Measurements from ENCODE around the gene YTHDC1. TPM values are rescaled to one million over a fixed set of nuclear protein-coding genes. Genes with fewer than 3 reads are reported as not detected.

The YTHDC1 gene
- total RNA-seq, 2 donors from 2014 or later, result 62.2 to 67.6 TPM

- Histone ChIP-seq H3K9ac (ENCODE audit: low read depth in 2 of 2, low read length in 2 of 2) (no peak overlapping the region), H3K27ac (no peak overlapping the region), H3K36me3 (peaks cover 6% of the 10 kb centered on the region), H3K4me3 (no peak overlapping the region), H3K27me3 (no peaks in the 10 kb centered on the region), H3K4me1 (no peaks in the 10 kb centered on the region), H3K9me3 (no peaks in the 10 kb centered on the region)
- no peak for TF ChIP-seq CTCF (IDR thresholded peaks at IDR 0.05)
- no peak for DNase-seq
- intact Hi-C loops (cut with DNase I), result no loop called here
Observed at GRCh38 chr4:68337004-68337403, 12.9 kb downstream of the YTHDC1 start.

- no peaks in the 10 kb centered on the region for H3K4me1 ChIP-seq
- DNase-seq, result no peak
- TF ChIP-seq CTCF (IDR thresholded peaks at IDR 0.05), result no peak
- intact Hi-C loops (cut with DNase I), result no loop called here
- no peak overlapping the region for H3K9ac ChIP-seq (ENCODE audit: low read depth in 2 of 2, low read length in 2 of 2)
- H3K27ac ChIP-seq, result no peak overlapping the region
- H3K27me3 ChIP-seq, result no peaks in the 10 kb centered on the region
- H3K4me3 ChIP-seq, result no peak overlapping the region
- no peaks in the 10 kb centered on the region for H3K9me3 ChIP-seq
- H3K36me3 ChIP-seq, result peaks cover 6% of the 10 kb centered on the region
Observed at GRCh38 chr4:68336530-68336929, 13.4 kb downstream of the YTHDC1 start.

GRCh38 chr4:68326141-68326540 is 23.7 kb downstream of the YTHDC1 start:
- no peaks in the 10 kb centered on the region for H3K9me3 ChIP-seq
- intact Hi-C loops (cut with DNase I), result no loop called here
- no peak overlapping the region for H3K9ac ChIP-seq (ENCODE audit: low read depth in 2 of 2, low read length in 2 of 2)
- no peak overlapping the region for H3K4me3 ChIP-seq
- no peaks in the 10 kb centered on the region for H3K27me3 ChIP-seq
- no peaks in the 10 kb centered on the region for H3K4me1 ChIP-seq
- no peak overlapping the region for H3K27ac ChIP-seq
- H3K36me3 ChIP-seq, result peaks cover 4% of the 10 kb centered on the region
- no peak for DNase-seq
- no peak for TF ChIP-seq CTCF (IDR thresholded peaks at IDR 0.05)

- no peak for TF ChIP-seq CTCF (IDR thresholded peaks at IDR 0.05)
- H3K27me3 ChIP-seq, result no peaks in the 10 kb centered on the region
- DNase-seq, result no peak
- no peaks in the 10 kb centered on the region for H3K4me1 ChIP-seq
- intact Hi-C loops (cut with DNase I), result no loop called here
- H3K4me3 ChIP-seq, result no peak overlapping the region
- no peaks in the 10 kb centered on the region for H3K9me3 ChIP-seq
- no peak overlapping the region for H3K9ac ChIP-seq (ENCODE audit: low read depth in 2 of 2, low read length in 2 of 2)
- no peak overlapping the region for H3K27ac ChIP-seq
- peaks cover 4% of the 10 kb centered on the region for H3K36me3 ChIP-seq
Observed at GRCh38 chr4:68324519-68325262, 25.2 kb downstream of the YTHDC1 start.

GRCh38 chr4:68319040-68319439 is 30.9 kb downstream of the YTHDC1 start:
- intact Hi-C loops (cut with DNase I), result no loop called here
- H3K36me3 ChIP-seq, result peaks cover 8% of the 10 kb centered on the region

More at GRCh38 chr4:68319040-68319439, 30.9 kb downstream of the YTHDC1 start:
- Histone ChIP-seq H3K27me3 (no peaks in the 10 kb centered on the region), H3K4me1 (no peaks in the 10 kb centered on the region), H3K9me3 (no peaks in the 10 kb centered on the region), H3K9ac (ENCODE audit: low read depth in 2 of 2, low read length in 2 of 2) (no peak overlapping the region), H3K27ac (no peak overlapping the region), H3K4me3 (no peak overlapping the region)
- TF ChIP-seq CTCF (IDR thresholded peaks at IDR 0.05), result no peak
- DNase-seq, result no peak

Measured in colonic mucosa (tissue), 4 donors.